ENCODE results near the gene SUSD4.

SUSD4 gene

DNA sequence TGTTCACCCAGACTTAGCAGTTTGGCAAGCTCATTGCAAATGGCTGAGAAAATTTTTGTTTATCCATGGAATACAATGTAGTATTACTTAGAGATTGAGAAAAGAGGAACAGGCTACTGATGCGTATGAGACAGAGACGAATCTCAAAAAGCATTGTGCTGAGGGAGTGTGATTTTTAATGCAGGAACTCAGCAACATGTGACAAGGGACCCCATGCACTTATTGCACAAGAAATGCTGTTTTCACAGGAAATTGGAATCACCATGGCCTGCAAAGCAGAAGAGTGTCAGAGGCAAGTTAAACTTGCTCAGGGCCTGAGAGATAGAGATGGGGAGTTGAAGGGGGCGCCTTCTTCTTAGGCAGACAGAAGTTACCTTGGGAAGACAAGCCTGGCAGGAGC is 188.3 kb downstream of the SUSD4 start:
- DNase-seq, result no peak

DNA sequence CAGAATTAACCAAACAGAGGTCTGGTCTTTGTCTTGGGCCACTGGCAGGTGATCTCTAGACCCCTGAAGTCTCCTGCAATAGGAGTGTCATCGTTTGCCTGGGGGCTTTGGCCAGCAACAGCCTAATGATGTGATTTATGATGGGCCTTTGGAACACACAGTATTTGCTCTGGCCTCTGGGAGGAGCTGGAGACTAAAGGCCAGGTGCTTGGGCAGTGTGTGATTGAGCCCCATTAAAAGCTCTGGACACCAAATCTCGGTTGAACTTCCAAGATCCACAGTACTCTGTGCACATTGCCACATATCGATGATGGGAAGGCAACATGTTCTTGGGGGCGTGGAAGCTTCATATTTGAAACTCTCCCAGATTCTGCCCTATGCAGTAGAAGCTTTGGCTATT is 188.9 kb downstream of the SUSD4 start:
- no peak for DNase-seq

All from NCI-H1105 (cell line).